SIG-M5 treated with dmso at 0.1 percent for 504 hours (cell line): ENCODE data around the gene CEMP1.

ENCODE experiments used
- DNase-seq: peaks from one replicate; lab custom pipeline; 2025; ENCODE audit not compliant: unreplicated experiment; lab: John Stamatoyannopoulos, UW

CEMP1 gene

DNA sequence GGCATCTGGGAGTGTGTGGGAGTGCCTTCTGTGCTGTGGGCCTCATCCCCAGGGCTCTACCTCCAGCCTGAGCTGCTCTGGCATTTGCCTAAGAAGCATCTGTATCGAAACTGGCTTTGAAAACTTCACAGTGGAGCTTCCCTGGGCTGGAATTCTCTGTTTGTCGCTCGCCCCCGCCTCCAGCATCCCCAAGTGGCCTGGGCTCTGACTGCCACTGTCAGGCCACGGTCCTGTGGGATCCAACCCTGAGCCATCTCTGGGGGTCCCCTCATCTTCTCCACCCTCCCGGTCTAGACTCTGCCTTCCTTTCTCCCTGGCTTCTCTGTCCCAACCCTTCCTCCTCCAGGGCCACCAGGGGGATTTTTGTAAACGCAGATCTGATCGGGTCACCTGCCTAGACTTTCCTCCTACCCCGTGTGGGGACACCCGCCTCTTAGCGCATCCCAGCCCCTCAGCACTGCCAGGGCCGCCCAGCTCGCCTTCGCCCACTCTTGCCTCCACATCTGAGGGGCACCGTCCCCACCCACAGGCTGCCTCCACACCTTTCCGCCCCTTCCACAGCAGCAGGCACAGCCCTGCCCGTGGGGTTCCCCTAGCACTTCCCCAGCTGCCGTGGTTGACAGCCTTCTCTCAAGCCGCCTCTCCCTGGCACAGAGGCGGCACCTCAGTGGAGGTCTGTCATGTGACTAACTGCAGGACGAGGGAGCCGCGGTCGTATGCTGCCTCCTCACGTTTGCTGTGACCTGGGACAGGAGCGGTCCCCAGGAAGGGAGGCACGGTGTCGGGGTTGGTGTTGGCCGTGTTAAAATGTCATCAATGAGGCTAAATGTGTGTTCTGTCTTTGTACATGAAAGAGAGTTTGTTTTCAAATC is 44.3 kb downstream of the CEMP1 start:
- no peak for DNase-seq

DNA sequence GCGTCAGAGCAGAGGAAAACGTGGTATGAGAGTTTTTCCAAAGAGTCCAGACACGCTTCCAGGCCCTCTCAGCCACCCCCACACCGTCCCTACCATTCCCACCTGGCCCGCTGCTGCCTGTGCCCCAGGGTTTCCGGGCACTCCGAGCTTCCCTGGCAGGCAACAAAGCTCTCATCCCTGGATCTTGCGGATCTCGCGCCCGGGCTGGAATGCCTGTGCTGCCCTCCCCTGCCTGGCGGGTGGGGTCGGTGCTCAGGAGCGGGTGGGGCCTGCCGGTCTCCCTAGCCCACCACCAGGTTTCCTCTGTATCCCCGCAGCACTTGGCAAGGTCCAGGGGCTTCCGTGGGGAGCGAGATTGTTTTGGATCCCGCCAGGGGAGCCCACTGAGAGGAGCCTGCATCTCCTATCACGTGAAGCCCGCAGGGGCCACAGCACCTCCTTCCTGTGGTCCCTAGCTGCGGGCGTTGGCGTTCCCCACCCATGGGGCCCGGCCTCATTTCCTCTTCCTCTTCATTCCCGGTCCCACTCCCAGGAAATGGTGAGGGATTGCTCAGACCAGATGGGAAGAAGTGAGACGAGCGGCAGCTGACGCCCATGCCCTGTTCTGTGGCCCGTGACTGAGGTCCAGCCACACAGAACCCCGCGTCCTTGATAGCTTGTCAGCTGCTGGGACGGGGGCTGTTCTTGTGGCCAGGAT is 45.2 kb downstream of the CEMP1 start:
- no peak for DNase-seq

DNA sequence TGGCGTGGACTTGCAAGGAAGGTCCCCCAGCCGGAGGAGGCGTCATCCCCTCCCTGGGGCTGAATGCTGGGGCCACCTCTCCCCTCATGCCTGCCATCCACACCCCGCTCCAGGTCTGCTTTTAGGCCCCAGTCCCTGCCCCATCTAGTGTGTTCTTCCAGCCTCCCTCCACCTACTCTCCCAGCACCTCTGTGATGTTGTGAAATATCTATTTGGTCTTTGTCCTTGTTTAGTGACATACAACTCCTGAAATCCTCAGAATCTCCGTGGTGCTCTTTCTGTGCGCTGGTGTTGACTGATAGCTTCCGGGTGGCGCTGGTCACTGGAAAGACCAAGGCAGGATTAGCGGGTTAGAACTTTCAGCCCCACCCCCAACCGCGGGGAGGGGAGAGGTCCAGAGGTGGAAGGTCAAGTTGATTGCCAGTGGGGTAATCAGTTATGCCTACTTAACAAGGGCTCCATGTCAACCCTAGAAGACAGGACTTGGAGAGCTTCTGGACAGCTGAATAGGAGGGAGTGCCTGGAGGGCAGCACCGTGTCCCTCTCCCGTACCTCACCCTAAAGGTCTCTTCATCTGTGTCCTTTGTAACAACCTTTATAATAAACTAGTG is 46.2 kb downstream of the CEMP1 start:
- DNase-seq: no peak

DNA sequence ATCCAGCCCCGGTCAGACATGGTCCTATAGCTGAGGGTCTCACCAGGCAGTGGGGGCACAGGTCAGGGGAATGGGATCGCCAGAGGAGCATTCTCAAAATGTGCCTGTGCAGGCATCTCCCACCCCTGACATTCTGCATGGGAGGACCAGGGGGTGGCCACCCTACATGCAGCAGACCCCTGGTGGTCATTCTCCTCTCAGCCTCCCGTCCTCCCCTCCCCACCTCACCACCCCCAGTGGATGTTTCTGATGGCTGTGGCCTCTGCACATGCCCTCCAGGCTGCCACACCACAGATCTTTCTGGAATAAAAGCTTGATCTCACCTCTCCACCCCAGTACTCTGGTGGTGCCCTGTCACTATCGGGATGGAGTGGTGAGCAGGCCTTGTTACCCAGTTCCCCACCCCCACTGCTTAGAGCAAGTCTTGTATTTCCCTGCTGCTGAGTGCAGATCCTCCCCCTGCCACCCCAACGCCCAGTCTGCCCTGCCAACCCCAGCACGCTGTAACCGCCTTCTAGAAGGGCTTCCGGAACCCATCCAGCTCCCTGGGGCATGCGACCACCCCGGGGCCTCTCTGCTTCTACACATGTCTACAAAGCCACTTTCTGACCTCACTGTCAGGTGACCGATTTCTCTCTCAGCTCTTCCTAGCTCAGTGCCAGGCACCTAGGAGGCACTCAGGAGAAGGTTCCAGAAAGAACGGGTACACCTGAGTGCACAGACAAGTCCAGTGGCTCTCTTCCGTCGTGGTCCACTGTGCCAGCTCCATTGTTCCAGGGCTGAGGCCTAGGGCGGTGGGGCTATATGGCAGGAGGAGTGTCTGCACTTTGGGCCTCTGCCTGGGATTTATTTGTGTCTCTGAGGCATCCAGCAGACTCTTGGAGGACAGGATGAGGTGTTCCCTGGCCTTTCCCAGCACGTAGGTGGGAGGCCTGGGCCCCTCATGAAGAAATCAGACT is 47.0 kb downstream of the CEMP1 start:
- DNase-seq: no peak

DNA sequence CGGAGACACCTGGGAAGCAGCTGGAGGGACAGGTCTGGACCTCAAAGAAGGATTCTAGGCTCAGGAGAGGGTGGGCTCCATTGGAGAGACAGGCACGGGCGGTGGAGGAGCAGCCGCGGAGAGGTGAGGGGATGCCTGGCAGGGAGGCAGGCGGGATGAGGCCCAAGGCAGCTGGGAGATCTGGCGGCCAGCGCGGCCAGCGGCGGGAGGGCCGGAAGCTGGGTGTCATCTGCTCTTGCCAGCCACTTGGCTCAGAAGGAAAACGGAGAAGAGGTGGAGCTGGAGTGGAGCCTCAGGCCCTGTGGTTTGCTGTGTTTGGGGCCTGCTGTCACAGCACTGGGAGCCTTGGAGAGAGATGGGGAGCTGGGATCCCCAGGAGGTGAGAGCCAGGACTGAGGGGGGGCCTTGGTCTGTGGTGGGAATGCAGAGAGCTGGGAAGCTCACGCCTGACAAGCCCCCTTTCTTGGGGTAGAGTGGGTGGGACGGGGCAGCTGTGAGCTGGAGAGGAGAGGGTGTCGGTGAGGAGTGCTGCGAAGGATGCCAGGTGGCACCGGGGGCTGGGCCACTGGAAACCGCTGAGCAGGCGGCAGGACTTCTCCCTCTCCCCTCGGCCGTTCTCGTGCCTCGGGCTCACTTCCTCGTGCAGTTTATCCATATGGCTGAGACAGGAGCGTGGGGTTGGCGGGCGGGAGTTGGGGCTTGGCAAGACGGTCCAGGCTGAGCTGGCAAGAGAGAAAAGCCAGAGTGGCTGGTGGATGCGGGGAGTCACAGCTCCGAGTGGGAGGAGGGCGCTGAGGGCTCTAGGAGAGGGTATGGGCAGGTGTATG is 48.3 kb downstream of the CEMP1 start:
- no peak for DNase-seq

DNA sequence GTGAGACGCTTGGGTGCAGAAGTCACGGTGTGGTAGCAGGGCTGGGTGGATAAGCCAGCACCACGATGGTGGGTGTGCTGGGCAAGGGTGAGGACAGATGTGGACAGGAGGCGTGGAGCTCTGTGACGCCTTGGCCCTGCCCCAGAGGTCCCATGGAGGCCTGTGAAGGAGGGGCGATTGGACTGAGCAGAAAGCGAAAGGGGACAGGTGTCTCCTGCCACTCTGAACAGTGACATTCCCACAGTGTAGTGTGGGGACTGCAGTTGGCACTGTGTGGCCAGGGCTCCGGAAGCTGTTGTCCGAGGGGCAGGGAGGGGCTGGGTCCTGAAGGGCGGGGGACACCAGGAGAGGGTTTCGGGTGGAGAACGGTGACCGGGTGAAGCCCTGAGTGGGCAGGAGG is 49.0 kb downstream of the CEMP1 start:
- DNase-seq: no peak

DNA sequence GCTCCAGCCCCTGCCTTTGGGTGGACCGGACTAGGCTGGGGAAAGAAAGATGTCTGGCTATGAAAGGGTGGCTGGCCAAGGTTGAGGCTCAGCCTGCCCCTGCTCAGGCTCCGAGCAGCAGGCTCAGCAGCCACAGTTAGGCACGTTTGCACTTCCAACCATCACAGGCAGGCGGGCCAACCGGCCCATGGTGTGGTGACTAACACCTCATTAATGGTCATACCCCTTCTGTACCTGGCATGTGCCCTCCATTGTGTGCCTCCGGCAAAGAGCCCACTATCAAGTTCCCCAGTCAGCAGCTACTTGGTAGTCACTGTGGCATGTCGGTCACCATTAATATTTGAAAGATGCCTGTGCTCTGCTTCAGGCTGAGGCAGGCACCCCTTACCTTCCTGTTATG is 49.5 kb downstream of the CEMP1 start:
- no peak for DNase-seq

DNA sequence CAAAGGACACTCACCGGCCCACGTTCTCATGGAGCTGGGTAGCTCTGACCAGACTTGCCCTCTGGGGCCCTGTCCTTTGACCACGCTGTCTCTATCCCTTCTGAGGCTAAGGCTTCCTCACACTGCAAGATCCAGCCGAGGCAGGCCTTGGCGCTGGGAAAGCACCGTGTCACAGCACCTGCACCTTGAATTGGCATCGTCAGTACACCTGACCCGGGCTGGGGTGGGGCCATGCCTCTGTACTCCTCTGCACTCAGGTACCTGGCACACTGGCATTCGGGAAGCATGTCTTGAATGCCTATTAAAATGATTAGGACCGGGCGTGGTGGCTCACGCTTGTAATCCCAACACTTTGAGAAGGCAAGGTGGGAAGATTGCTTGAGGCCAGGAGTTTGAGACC is 50.3 kb downstream of the CEMP1 start:
- DNase-seq: no peak
